Amniotic stem cell (primary cell): ENCODE results near the gene LRIG1.

Experiments used
- DNase-seq: peaks from one replicate; lab custom pipeline; 2025; lab: John Stamatoyannopoulos, UW

The LRIG1 gene

DNA sequence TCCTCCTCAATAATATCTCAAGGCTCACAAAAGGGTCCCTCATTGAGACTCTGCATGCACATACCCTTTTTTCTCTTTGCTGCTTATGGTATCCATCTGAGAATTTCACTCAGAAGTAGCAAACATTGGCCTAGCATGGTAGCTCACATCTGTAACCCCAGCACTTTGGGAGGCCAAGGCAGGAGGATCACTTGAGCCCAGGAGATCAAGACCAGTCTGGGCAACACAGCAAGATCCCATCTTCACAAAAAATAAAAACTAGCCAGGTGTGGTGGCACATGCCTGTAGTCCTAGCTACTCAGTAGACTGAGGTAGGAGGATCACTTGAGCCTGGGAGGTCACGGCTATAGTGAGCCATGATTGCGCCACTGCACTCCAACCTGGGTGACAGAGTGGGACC, 11.7 kb downstream of the LRIG1 start:
- DNase-seq: no peak

DNA sequence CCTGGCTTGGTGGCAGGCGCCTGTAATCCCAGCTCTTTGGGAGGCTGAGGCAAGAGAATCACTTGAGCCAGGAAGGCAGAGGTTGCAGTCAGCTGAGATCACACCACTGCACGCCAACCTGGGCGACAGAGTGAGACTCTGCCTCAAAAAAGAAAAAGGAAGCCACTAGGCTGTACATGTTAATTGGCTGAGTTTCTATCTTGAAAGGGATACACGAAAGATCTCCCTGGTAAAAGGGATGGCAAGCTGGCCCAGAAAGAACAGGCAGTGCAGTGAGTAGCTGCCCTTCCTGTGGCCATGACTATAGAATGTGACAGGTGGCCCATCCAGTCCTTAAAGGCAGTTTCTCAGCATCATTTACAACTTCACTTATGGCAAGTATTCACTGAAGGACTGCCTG, 12.3 kb downstream of the LRIG1 start:
- DNase-seq: no peak

DNA sequence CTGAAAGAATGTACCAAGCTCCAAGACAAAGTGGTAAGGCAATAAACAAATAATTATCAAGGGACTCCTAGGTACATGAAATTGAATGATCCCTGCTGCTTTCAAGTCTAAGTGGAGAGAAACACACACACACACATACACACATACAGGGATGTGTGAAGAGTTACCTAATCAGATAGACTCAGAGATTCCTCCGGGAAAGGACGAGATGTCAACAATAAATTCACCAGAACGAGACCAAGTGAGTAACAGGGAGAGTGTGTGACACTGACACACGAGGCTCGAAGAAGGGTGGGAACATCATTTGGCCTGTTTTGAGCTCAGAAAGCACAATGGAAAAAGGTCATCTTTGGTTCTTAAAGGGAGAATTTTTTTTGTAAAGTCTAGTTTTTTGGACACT, 13.4 kb downstream of the LRIG1 start:
- no peak for DNase-seq

DNA sequence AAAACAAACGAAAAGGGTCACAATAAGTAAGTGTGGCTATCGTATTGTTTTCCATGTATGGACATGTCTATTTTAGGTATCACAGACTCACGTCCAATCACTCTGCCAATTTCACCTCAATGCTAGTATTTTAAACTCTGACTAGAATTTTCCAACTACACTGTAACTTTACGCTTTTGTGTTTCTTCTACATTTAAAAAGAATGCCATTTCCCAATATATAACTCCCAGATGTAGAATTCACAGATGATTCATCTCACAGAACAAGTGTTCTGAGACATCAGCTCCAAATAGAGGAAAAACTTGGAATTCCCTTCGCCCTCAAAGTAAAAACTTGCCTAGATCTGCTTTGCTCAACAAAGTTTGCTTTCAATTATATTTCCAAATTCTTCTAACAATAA, 14.2 kb downstream of the LRIG1 start:
- peak; percentile 62 for DNase-seq

DNA sequence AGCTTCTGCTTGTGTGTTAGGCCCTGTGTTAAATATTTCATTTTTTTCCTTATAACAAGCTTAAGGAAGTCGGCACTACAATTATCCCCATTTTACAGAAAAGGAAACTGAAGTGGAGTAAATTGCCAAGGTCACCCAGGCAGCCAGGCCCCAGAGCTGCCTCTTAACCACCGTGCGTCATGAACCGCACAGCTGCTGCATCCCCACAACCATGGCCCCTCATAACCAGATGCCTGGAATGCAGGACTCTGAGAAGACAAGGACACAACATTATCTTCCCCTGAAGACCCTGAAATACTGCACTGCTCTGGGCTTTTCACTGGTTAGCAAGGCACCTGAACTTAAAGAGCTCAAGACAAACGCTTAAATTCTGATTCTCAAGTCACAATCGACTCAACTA, 14.6 kb downstream of the LRIG1 start:
- DNase-seq: no peak

DNA sequence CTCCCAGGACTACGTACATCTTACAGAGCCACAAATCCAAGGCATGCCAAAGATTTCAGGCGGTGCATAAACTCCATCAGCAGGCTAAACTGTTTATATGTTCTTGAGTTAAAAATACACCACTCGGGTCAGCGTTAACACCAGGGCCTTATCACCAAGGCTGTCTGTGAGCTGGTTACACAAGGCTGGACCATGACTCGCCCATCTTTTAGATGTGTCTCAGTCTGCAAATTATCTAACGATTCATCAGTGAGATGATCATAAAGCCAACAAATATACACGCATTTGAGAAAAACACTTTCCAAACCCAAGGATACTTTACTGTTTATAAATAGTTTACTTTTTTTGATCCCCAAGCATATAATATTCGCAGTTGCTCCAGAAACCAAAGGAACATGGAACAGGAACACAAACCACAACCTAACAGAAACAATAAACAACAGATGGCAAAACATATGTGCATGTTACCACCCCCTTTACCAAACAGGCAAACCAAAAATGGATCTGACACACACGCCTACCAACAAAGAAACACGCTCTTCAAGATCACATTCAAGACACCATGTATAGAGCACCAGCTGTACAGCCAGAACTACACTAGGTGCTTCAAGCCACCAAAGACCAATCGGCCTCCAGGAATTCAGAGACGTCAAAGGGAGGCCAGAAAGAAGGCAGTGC, 15.4 kb downstream of the LRIG1 start:
- DNase-seq: no peak

DNA sequence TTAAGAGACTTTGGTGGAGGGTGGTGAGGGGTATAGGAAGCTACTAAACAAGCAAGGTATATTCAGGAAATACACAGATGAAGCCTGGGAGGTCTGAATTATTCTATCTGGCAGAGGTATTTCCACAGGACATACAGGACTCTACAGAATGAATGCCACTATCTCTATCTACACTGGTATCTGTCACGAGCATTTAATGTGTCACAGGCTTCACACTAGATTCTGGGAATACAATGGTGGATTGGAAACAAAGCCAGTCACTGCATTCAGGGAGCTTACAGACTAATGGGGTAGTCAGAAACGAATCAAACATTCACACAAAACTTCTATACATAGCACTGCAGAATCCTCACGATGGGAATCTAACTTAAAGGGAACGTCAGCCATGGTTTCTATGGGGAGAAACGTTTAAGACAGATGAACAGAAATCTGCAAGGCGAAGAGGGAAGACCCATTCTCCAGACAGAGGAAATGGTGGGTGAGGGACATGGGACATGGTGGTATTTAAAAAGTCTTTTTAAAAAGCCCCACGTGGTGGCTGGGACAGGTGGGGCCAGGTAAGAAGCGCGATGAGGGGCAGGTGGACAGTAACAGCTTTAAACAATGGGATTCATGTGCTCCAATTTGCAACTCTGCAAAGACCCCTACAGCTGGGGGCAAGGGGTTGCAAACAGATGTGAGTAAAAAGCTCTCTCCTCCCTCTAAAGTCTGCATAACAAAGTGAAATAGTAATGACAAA, 16.5 kb downstream of the LRIG1 start:
- DNase-seq: no peak

DNA sequence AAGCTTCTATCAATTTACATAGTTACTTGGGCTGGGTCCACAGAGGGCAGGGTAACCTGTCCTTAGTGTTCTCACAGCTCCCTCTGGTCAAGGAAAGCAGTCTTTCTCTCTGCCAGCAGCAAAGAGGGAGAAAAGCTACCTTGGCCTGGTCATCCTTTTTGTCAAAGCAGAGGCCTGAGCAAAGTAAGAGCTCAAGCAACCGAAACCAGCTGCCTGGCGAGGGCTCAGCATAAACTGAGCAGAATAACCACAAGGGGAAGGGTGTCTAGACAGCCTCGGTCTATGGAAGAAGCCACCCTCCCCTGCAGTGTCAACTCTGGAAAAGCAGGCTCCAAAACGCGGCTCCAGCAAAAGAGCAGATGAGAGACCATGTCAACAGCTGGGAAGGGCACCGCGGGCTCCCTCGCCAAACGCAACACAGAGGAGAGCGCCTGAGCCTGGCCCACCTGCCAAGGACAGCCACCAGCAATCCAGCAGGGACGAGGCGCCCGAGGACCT, 17.4 kb downstream of the LRIG1 start:
- no peak for DNase-seq

DNA sequence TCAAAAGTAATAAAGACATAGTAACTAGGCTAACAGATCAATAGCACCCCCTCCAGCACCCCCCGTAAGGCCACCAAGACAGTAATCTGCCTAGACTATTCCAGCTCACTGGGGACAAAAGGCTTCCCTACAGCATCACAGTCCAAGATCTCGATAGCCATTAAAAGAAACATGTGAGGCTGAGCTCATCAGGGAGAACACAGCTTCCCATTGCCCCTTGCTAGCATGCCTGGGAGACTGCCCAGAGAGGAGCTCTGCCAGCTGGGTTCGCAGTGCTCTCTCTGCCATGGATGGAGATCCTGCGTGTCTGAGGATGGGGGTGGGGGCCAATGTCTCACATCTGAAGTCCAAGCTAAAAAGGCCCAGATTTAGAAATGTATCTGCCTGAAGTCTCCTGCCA, 17.8 kb downstream of the LRIG1 start:
- DNase-seq: no peak

DNA sequence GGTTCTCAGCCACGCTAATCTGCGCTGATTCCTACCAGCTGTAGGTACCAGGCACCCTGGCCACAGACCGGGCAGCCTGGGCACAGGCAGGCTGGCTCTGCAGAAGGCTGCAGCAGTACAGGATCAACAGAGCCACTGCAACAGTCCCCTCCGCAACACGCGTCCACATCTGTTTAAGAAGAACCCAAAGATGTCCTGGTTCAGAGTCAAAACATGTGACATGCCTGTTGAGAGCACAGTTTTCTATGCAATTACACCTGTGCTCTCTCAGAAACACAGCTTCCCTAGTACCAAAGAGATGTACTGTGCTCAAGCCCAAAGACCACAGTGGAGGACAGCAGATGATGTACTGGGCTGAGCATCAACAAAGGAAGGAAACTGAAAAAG, 18.8 kb downstream of the LRIG1 start:
- no peak for DNase-seq

DNA sequence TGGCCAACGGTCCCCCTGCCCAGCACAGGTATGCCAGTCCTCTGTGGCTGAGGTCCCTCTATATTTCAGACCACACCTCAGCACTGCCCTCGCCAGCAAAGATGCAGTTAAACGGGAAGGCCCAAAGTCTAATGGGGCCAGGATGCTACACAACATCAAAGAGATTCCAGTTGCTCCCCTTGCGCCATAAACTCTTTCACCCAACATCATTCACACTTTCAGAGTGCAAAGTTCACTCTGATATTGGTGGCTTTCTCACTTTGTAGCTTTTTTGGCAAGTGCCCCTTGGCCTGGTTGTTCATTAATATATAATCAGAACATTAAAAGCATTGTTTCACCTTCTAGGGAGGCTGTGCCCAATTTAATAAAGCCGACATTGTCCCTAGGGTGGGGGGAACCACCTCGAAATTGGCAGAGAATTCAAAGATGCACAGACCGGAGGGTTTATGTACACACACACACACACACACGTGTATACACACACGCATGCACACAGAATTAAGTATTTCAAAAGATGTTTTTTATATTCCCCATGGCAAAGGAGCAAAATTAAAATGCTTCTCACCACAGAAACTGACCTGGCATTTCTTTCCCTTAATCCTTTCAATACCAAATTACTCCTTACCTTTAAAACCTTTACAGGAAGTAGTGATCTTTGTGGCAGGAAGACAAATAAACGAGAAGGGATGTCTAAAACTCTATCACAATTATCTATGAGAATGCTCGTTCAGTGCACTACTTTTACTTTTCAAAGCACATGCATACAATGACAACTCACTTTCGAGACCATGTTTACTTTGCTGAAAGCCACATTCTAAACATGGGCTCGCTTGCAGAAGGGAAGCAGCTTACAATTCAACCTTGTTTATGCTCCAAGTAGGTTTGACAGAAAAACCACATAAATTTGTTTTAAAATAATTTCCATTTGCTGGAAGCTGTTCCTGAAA, 19.5 kb downstream of the LRIG1 start:
- DNase-seq: no peak

DNA sequence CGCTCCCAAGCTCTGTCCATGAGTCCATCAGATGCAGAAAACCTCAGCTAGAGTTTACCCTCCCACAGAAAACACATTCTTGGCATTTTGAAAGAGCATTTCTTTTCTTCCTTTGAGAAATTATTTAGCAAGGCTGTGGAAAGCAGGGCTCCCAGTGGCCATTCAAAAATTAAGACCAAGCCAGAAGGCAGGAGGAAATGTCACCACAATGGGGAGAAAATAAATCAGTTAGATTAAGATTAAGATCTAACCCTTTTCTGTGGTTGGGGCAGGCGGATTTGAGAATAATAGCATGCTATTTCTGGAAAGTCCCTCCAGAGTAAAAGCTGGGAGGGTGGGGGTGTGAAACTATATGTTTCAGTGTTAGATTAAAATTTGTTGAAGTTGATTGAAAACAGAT, 20.2 kb downstream of the LRIG1 start:
- DNase-seq: no peak

DNA sequence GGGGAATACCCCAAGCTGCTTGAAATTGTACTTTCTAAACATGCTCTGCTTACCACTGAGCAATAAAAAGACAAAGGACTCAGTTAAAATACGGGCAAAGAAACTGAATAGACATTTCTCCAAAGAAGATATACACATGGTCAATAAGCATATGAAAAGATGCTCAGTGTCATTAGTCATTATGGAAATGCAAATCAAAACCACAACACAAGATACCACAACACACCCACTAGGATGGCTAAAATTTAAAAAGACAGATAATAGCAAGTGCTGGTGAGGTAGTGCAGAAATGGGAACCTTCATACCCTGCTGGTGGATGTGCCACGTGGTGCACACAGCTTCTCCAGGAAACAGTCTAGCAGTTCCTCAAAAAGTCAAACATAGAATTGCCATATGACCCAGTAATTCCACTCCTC, 21.3 kb downstream of the LRIG1 start:
- no peak for DNase-seq

DNA sequence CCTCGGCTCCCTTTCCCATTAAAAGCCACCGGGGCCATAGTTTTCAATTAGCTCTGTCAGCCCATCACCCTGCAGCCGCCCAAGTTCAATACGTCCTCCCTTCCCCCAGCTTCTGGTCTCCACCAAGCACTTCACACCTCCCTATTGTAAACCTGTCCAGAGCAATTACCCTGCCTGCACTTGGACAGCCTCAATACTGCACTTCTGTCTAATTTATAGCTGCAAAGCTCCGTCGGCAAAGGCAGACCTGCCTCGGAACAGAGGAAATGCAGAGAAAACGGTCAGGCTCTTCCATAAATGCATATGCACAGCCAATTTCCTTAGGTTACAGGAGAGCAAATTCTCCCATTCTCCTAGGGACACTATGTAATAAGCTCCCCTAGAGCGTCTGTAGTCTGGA, 21.9 kb downstream of the LRIG1 start:
- no peak for DNase-seq

DNA sequence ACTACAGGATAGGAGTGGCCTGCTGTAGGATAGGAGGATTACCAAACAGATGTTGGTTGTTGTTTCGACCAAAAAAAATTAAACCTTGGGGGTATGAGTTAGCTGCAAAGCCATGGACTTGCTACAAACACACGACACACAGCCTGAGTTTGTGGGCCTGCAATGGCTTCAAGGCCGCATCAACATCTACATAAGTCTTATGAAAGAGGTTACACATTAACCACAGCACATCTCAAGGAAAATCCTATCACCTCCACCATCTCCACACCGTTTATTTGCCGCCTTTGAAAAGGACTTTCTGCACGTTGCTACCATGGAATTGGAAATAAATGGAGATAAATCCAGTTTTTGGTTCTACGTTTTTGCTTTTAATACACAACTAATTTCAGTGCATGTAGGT, 23.0 kb downstream of the LRIG1 start:
- DNase-seq: no peak

DNA sequence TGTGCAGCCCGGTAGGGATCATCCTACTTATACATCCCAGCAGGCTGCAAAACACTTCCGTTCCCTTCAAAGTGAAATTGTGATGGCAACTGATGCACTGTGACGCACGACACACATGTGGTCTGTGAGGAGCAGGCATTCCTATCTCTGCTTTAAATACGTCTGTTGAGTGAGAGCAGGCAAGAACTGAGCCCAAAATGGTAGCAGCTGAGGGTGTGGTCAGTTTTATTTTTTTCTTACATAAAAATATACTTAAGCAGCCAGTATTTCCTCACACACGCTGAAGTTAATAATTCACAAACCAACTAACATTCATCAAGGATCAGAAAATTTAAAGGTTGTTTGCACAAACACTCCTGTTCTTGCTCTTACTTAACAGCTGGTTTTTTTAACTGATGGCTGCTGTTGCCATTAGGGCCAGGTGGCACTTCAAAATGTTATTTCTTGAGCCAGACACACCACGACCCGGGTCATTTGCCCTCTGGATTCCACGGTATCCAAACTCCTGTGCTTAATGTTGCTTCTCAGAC, 23.9 kb downstream of the LRIG1 start:
- no peak for DNase-seq

DNA sequence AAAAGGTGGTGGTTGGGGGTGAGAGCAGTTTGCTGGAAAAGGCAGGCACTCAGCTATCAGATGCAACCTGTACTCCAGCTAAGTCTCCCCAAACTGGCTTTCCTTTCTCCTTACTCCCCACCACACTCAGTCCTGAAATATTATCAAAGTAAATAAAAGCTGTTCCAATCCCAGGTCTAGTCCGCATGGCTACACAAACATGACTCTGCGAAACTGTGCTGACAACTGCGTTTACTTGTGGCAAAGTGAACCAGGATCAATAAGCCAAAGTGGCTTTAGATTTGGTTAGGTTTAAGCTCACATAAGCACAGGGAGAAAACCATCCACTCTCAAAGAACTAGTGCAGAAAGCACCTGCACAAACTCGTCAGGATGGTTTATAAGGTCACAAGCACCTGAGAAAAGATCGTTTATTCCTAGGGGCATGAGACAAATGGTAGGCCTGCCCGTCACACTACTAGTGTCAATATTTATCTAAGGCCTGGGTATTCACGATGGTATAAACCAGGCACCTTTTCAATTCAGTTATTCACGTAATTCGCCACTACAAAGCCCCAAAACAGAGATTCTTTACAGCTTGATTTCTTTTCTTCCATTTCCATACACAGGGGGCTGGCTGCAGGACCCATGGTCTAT, 25.3 kb downstream of the LRIG1 start:
- no peak for DNase-seq

DNA sequence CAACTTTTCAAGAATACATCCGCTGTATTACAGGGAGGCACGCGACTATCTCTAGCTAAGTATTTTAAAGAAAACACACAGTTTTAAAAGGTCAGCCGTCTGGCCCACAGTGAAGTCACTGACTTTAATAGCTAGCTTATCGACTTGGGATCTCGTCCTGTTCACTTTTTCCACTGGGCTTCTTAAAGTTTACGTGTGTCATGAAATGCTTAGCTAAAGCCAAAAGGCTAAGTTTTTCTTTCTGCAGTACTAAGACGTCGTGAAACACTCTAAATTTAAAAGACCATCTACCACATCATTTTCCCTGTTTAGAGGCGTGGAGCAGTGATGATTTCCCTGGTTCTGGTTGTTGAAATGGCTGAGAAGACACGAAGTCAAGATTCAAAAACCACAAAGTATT, 27.1 kb downstream of the LRIG1 start:
- no peak for DNase-seq

DNA sequence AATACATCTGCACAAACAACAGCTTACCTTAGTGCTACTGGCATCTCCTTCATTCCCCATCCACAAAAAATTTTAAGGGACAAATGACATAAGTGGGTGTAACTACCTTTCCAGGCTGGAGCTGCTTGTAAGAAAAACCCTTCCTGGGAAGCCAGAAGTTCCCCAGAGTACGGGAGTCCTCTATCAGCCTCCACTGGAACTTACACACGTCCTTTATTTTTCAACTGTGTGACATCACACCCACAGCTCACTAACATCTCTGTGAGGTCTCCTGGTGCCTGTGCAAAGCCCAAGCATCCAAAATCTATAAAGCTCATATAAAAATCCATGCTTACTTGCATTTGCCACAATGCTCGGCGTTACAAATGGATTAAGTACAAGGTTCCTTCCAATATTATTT, 27.6 kb downstream of the LRIG1 start:
- DNase-seq: no peak

DNA sequence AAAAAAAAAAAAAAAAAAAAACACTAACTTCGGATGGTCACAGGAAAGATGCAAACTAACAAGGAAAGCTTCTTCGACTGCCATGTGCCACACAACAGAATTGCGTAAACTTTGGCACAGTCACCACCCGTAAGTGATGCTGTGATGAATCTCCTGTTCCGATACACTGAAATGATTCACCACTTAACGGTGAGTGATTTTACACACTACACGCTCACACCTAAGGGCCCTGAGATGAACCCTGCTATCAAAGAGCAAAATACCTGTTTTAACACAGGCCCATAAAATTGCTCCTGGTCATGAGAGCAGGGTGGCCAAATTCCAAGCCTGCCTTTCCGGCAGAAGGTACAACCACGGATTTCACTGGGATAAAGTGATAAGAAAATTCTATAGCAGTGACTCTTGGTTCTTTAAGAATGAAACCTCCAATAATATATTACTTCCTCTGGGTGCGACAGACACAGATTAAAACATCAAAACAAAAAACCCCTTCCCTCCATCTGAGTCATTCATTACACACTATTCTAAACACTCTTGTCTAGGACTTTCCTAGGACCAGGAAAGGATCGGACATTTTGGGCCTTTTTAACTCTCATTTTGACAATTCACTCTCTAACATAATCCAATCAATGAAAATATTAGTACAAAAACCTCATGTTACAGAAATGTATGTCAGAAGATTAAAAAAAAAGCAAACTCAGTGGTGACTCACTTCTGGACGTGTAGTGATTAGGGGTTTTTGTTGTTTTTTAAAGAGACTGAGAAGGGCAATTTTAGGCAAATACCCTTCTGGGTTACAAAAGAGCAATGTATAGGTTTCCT, 28.3 kb downstream of the LRIG1 start:
- DNase-seq: no peak
